Measurements from ENCODE around the gene CFAP299.
A peak's percentile ranks its signal among the peaks of the same experiment; 100 is the strongest.
"Not testable (repeated sequence)": the region's sequence is repeated elsewhere in the genome, so short reads cannot be mapped to it uniquely, and the experiment has no call there.

Gene CFAP299

DNA sequence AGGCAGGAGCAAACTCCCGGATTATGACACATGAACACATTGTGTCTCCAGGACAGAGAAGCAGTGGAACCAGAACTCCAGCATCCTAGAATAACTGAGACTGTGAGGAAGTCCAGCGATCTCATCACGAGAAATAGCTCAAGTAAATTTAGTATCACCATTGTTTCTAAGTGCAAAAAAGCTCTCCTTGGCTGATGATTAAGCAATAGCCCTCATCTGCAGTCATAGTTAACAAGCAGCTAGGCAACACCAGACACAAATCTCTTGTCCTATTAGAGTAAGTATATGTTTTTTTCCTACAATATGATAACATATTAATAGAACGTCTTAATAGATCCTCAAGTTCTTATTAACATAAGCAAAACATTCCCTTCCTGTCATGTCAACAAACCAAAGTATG lies 2.4 kb upstream of the CFAP299 start:
- Histone ChIP-seq H3K4me2 (ENCODE audit: low read length) (no peak overlapping the region), H3K9me3 (replicated peaks; ENCODE audit: low read length) (no peaks in the 10 kb centered on the region), H3K4me3 (ENCODE audit: low read length) (no peak overlapping the region), H3K27me3 (ENCODE audit: control insufficient read depth, insufficient read depth, low read length) (no peaks in the 10 kb centered on the region), H3K9ac (ENCODE audit: low read depth, low read length) (no peak overlapping the region), H3K36me3 (ENCODE audit: insufficient read depth, low read length) (no peaks in the 10 kb centered on the region), H3K4me1 (ENCODE audit: control insufficient read depth, insufficient read depth, low read length) (peaks cover 7% of the 10 kb centered on the region)

GRCh38 chr4:80334568-80334967 lies 962 bp upstream of the CFAP299 start:
- Histone ChIP-seq H3K4me1 (ENCODE audit: control insufficient read depth, insufficient read depth, low read length) (peaks cover 7% of the 10 kb centered on the region), H3K9me3 (replicated peaks; ENCODE audit: low read length) (no peaks in the 10 kb centered on the region), H3K9ac (ENCODE audit: low read depth, low read length) (no peak overlapping the region), H3K4me3 (ENCODE audit: low read length) (no peak overlapping the region), H3K27me3 (ENCODE audit: control insufficient read depth, insufficient read depth, low read length) (no peaks in the 10 kb centered on the region), H3K36me3 (ENCODE audit: insufficient read depth, low read length) (no peaks in the 10 kb centered on the region), H3K4me2 (ENCODE audit: low read length) (no peak overlapping the region)

GRCh38 chr4:80335226-80335553 lies 340 bp upstream of the CFAP299 start:
- Histone ChIP-seq H3K4me3 (ENCODE audit: low read length) (peak overlapping the region; percentile 87), H3K36me3 (ENCODE audit: insufficient read depth, low read length) (no peaks in the 10 kb centered on the region), H3K27me3 (ENCODE audit: control insufficient read depth, insufficient read depth, low read length) (no peaks in the 10 kb centered on the region), H3K4me2 (ENCODE audit: low read length) (peak overlapping the region; percentile 94), H3K9ac (ENCODE audit: low read depth, low read length) (peak overlapping the region; percentile 25), H3K9me3 (replicated peaks; ENCODE audit: low read length) (no peaks in the 10 kb centered on the region), H3K4me1 (ENCODE audit: control insufficient read depth, insufficient read depth, low read length) (peaks cover 7% of the 10 kb centered on the region)

DNA sequence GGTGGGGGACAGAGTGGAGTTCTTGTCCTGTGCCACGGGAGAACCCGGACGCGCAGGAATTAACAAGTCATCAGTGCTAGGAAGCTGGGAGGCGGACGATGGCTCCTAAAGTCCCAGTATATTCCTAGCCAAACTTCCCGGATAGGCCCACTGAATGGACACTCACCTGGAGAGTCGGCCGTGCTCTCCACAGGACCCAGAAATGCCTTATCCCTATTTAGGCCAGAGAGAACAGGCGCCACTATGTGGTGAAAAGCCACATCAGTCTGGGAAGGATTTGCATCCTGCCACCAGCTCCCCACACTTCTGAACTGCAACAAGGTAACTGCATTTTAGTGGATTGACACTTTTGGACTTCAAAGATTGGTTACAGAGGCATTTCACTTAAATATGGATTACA lies 1.1 kb downstream of the CFAP299 start:
- no peaks in the 10 kb centered on the region for H3K36me3 ChIP-seq (ENCODE audit: insufficient read depth, low read length)

DNA sequence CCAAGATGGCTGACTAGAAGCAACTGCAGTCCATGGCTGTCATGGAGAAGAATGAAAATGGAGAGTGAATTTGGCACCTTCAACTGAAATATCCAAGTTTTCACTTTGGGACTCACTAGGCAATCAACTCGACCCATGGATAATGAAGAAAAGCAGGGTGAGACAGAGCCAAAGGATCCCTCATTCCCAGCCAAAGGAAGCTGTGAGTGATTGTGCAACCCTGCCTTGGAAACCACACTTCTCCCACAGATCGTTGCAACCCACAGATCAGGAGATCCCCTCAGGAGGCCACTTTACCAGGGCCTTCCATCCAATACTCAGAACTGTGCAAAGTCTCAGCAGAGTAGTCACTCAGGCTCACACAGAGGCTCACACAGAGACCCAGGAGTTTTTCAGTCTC lies 4.5 kb downstream of the CFAP299 start:
- H3K9me3 ChIP-seq (replicated peaks; ENCODE audit: low read length), result no peaks in the 10 kb centered on the region
- H3K4me2 ChIP-seq (ENCODE audit: low read length), result no peak overlapping the region
- no peaks in the 10 kb centered on the region for H3K27me3 ChIP-seq (ENCODE audit: control insufficient read depth, insufficient read depth, low read length)
- H3K4me1 ChIP-seq (ENCODE audit: control insufficient read depth, insufficient read depth, low read length), result peaks cover 7% of the 10 kb centered on the region
- H3K9ac ChIP-seq (ENCODE audit: low read depth, low read length), result no peak overlapping the region
- H3K36me3 ChIP-seq (ENCODE audit: insufficient read depth, low read length), result no peaks in the 10 kb centered on the region
- no peak overlapping the region for H3K4me3 ChIP-seq (ENCODE audit: low read length)

More for the DNA sequence above, 1.1 kb downstream of the CFAP299 start:
- no peaks in the 10 kb centered on the region for H3K27me3 ChIP-seq (ENCODE audit: control insufficient read depth, insufficient read depth, low read length)
- peak overlapping the region; percentile 87 for H3K4me3 ChIP-seq (ENCODE audit: low read length)
- H3K9me3 ChIP-seq (replicated peaks; ENCODE audit: low read length), result no peaks in the 10 kb centered on the region
- peaks cover 7% of the 10 kb centered on the region for H3K4me1 ChIP-seq (ENCODE audit: control insufficient read depth, insufficient read depth, low read length)
- peak overlapping the region; percentile 94 for H3K4me2 ChIP-seq (ENCODE audit: low read length)
- H3K9ac ChIP-seq (ENCODE audit: low read depth, low read length), result no peak overlapping the region

DNA sequence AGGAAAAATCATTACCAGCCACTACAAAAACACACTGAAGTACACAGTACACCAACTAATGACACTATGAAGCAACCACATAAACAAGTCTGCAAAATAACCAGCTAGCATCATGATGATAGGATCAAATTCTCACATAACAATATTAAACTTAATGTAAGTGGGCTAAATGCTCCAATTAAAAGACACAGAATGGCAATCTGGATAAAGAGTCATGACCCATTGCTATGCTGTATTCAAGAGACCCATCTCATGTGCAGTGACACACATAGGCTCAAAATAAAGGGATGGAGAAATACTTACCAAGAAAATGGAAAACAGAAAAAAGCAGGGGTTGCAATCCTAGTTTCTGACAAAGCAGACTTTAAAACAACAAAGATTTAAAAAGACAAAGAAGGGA lies 7.2 kb downstream of the CFAP299 start:
- not testable (repeated sequence) for H3K4me2 ChIP-seq (ENCODE audit: low read length)

GRCh38 chr4:80343887-80344286 lies 8.4 kb downstream of the CFAP299 start:
- Histone ChIP-seq H3K27me3 (ENCODE audit: control insufficient read depth, insufficient read depth, low read length) (no peaks in the 10 kb centered on the region), H3K9me3 (replicated peaks; ENCODE audit: low read length) (no peaks in the 10 kb centered on the region), H3K4me3 (ENCODE audit: low read length) (no peak overlapping the region), H3K4me1 (ENCODE audit: control insufficient read depth, insufficient read depth, low read length) (no peaks in the 10 kb centered on the region), H3K4me2 (ENCODE audit: low read length) (no peak overlapping the region), H3K9ac (ENCODE audit: low read depth, low read length) (no peak overlapping the region), H3K36me3 (ENCODE audit: insufficient read depth, low read length) (no peaks in the 10 kb centered on the region)

More for the DNA sequence above, 7.2 kb downstream of the CFAP299 start:
- not testable (repeated sequence) for H3K9ac ChIP-seq (ENCODE audit: low read depth, low read length); H3K4me1 ChIP-seq (ENCODE audit: control insufficient read depth, insufficient read depth, low read length); H3K4me3 ChIP-seq (ENCODE audit: low read length); H3K36me3 ChIP-seq (ENCODE audit: insufficient read depth, low read length); H3K27me3 ChIP-seq (ENCODE audit: control insufficient read depth, insufficient read depth, low read length); H3K9me3 ChIP-seq (replicated peaks; ENCODE audit: low read length)

DNA sequence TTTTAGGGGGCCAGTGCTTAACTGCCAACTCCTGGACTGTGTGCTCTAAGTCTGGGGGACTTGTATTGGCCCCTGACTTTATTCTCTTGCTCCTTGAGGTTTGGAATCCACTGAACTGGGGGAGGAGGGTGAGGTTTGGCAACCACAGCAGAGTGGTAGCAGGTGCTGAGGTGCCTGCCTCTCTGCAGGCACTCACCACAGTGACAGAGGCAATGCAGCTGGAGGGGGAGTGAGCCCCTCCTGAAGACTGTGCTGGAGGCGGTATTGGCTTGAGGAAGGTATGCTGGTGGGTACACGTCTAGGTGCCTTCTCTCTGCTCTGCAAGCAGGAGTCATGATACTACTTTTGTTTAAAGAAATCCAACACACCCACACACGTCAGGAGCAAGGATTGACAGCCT lies 24.6 kb downstream of the CFAP299 start:
- Histone ChIP-seq H3K9ac (ENCODE audit: low read depth, low read length) (no peak overlapping the region), H3K4me2 (ENCODE audit: low read length) (no peak overlapping the region), H3K36me3 (ENCODE audit: insufficient read depth, low read length) (no peaks in the 10 kb centered on the region), H3K4me3 (ENCODE audit: low read length) (no peak overlapping the region), H3K9me3 (replicated peaks; ENCODE audit: low read length) (no peaks in the 10 kb centered on the region), H3K4me1 (ENCODE audit: control insufficient read depth, insufficient read depth, low read length) (no peaks in the 10 kb centered on the region), H3K27me3 (ENCODE audit: control insufficient read depth, insufficient read depth, low read length) (peaks cover 24% of the 10 kb centered on the region)

GRCh38 chr4:80360900-80361299 lies 25.4 kb downstream of the CFAP299 start:
- no peaks in the 10 kb centered on the region for H3K9me3 ChIP-seq (replicated peaks; ENCODE audit: low read length)
- no peaks in the 10 kb centered on the region for H3K36me3 ChIP-seq (ENCODE audit: insufficient read depth, low read length)
- peaks cover 24% of the 10 kb centered on the region for H3K27me3 ChIP-seq (ENCODE audit: control insufficient read depth, insufficient read depth, low read length)

GRCh38 chr4:80361329-80361900 lies 25.9 kb downstream of the CFAP299 start:
- H3K27me3 ChIP-seq (ENCODE audit: control insufficient read depth, insufficient read depth, low read length), result peaks cover 23% of the 10 kb centered on the region
- no peaks in the 10 kb centered on the region for H3K9me3 ChIP-seq (replicated peaks; ENCODE audit: low read length)
- no peaks in the 10 kb centered on the region for H3K4me1 ChIP-seq (ENCODE audit: control insufficient read depth, insufficient read depth, low read length)

More at GRCh38 chr4:80360900-80361299, 25.4 kb downstream of the CFAP299 start:
- no peak overlapping the region for H3K4me3 ChIP-seq (ENCODE audit: low read length)
- no peaks in the 10 kb centered on the region for H3K4me1 ChIP-seq (ENCODE audit: control insufficient read depth, insufficient read depth, low read length)
- no peak overlapping the region for H3K4me2 ChIP-seq (ENCODE audit: low read length)
- H3K9ac ChIP-seq (ENCODE audit: low read depth, low read length), result no peak overlapping the region

GRCh38 chr4:80362578-80363181 lies 27.1 kb downstream of the CFAP299 start:
- Histone ChIP-seq H3K4me1 (ENCODE audit: control insufficient read depth, insufficient read depth, low read length) (no peaks in the 10 kb centered on the region), H3K9me3 (replicated peaks; ENCODE audit: low read length) (no peaks in the 10 kb centered on the region), H3K4me2 (ENCODE audit: low read length) (no peak overlapping the region), H3K27me3 (ENCODE audit: control insufficient read depth, insufficient read depth, low read length) (peaks cover 20% of the 10 kb centered on the region), H3K9ac (ENCODE audit: low read depth, low read length) (no peak overlapping the region), H3K4me3 (ENCODE audit: low read length) (no peak overlapping the region), H3K36me3 (ENCODE audit: insufficient read depth, low read length) (no peaks in the 10 kb centered on the region)

More at GRCh38 chr4:80361329-80361900, 25.9 kb downstream of the CFAP299 start:
- H3K9ac ChIP-seq (ENCODE audit: low read depth, low read length), result no peak overlapping the region
- H3K4me2 ChIP-seq (ENCODE audit: low read length), result no peak overlapping the region
- H3K4me3 ChIP-seq (ENCODE audit: low read length), result no peak overlapping the region
- no peaks in the 10 kb centered on the region for H3K36me3 ChIP-seq (ENCODE audit: insufficient read depth, low read length)

GRCh38 chr4:80365928-80366327 lies 30.4 kb downstream of the CFAP299 start:
- Histone ChIP-seq H3K4me3 (ENCODE audit: low read length) (no peak overlapping the region), H3K9ac (ENCODE audit: low read depth, low read length) (no peak overlapping the region), H3K27me3 (ENCODE audit: control insufficient read depth, insufficient read depth, low read length) (no peaks in the 10 kb centered on the region), H3K4me2 (ENCODE audit: low read length) (no peak overlapping the region), H3K4me1 (ENCODE audit: control insufficient read depth, insufficient read depth, low read length) (no peaks in the 10 kb centered on the region), H3K9me3 (replicated peaks; ENCODE audit: low read length) (no peaks in the 10 kb centered on the region), H3K36me3 (ENCODE audit: insufficient read depth, low read length) (no peaks in the 10 kb centered on the region)

Measured in skeletal muscle satellite cell (primary cell).